ENCODE results near the gene CASP12.

Gene CASP12

DNA sequence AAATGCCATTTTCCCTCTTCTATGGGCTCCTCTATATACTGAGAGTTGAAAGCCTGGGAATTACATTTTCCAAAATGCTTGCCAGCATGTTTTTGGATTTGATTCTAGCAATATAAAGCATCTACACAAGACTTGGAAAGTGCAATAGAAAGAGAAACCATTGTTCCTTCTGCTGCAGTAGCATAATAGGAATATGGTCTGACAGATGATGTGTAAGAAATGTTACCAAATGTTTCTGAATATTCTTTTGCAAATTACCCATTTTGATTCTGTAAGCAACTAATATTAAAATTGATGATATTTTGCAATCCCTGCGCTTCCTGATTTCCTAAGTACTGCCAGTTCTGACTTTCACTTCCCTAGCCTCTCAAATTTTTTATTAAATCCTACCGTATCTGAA, 61.6 kb downstream of the CASP12 start:
- DNase-seq (ENCODE audit: low spot score), result no peak
